Measurements from ENCODE around the gene RGPD6. TPM values are rescaled to one million over a fixed set of nuclear protein-coding genes. Genes with fewer than 3 reads are reported as not detected.
"Not testable (repeated sequence)": the region's sequence is repeated elsewhere in the genome, so short reads cannot be mapped to it uniquely, and the experiment has no call there.

RGPD6 gene
- total RNA-seq, 1 experiment from 2014 or later = 38.4 TPM

DNA sequence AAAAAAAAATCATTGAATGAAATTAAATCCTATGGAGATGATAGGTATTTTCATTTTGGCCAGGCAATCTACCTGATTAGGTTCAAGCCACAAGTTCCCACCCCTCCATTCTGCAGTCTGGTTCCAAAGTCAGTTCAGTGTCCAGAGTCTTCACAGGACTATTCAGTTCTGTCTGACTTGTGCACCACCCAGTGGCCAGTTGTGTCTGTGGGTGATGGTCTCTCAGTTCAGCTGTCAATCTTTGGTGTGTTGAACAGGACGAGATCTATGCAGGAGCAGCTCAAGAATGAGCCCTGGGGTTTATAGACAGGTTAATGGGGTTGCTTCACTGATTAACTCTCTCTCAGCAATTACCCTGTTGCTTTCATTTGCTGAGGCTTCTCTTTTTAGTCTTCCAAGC lies 1.4 kb upstream of the RGPD6 start:
- CTCF ChIA-PET; POLR2A ChIA-PET; H3K9me3 ChIP-seq (ENCODE audit: control insufficient read depth, insufficient read depth, low read depth, low read length); intact Hi-C loops (cut with micrococcal nuclease; ENCODE audit: unreplicated experiment); H3K4me3 ChIP-seq (ENCODE audit: low read depth in 2 of 2, low read length in 2 of 2); BruUV-seq (replicated peaks); H3K27me3 ChIP-seq (ENCODE audit: control insufficient read depth, insufficient read depth, low read length); in situ Hi-C loops (cut with HindIII; ENCODE audit: low pct_unique_long_range_greater_than_20kb, low sequenced_read_pairs); H3K4me1 ChIP-seq (ENCODE audit: control insufficient read depth, insufficient read depth, low read length); DNase-seq (ENCODE audit: low read depth, low spot score); H3K36me3 ChIP-seq (ENCODE audit: control insufficient read depth, insufficient read depth, low read length); H3K27ac ChIP-seq (ENCODE audit: low read length): not testable (repeated sequence)
- ATAC-seq = peak; percentile 68

DNA sequence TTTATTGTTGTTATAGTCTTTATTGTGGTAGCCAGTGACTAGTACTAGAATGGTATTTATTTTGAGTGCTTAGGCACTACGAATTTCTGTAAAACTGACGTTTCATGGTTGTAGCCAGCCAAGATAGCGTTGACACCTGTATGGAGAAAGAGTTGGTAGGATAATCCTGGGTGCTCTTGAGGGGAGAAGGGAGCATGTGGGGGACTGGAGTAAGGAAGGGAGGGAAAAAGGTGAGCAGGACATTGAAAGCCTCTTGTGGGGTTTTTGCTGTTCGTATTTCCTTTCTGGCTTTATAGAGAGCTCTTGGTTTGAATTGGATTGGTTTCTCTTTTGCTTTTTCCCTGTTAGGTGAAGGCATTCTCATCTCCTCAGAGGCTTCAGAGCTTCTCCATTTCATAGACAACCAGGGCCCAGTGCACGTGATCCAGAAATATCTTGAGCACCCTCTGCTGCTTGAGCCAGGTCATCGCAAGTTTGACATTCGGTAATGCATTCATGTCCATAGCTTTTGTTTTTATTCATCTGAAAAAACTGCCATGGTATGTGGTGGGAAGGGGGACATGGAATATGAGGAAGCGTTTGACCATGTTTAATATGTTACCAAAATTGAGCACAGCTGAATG lies 77.2 kb downstream of the RGPD6 start:
- H3K27me3 ChIP-seq (ENCODE audit: control insufficient read depth, insufficient read depth, low read length); H3K4me1 ChIP-seq (ENCODE audit: control insufficient read depth, insufficient read depth, low read length); H3K27ac ChIP-seq (ENCODE audit: low read length); H3K9me3 ChIP-seq (ENCODE audit: control insufficient read depth, insufficient read depth, low read depth, low read length); CTCF ChIA-PET; BruUV-seq (replicated peaks); POLR2A ChIA-PET; in situ Hi-C loops (cut with HindIII; ENCODE audit: low pct_unique_long_range_greater_than_20kb, low sequenced_read_pairs); intact Hi-C loops (cut with micrococcal nuclease; ENCODE audit: unreplicated experiment); DNase-seq (ENCODE audit: low read depth, low spot score); H3K4me3 ChIP-seq (ENCODE audit: low read depth in 2 of 2, low read length in 2 of 2); H3K36me3 ChIP-seq (ENCODE audit: control insufficient read depth, insufficient read depth, low read length): not testable (repeated sequence)
- ATAC-seq = peak; percentile 84

DNA sequence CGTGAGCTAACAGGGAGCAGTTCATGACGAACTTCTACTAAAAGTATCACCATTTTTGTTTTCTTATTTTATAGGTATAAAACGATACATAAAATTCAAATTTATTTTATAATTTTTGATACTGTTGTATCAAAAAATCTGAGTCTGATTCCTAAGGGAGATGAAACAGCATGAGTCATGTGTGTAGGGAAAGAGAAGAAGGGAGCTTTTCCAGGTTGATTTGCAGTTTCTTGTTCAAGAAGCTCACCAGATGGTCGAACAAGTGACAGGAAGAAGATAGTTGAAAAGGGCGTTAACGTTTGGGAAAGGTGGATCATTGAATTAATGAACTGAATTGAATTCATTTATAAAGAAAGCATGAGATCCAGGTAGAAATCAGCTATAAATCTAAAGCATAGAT lies 81.0 kb downstream of the RGPD6 start:
- DNase-seq (ENCODE audit: low read depth, low spot score); in situ Hi-C loops (cut with HindIII; ENCODE audit: low pct_unique_long_range_greater_than_20kb, low sequenced_read_pairs); CTCF ChIA-PET; H3K27ac ChIP-seq (ENCODE audit: low read length); POLR2A ChIA-PET; ATAC-seq; H3K4me3 ChIP-seq (ENCODE audit: low read depth in 2 of 2, low read length in 2 of 2); intact Hi-C loops (cut with micrococcal nuclease; ENCODE audit: unreplicated experiment); BruUV-seq (replicated peaks); H3K4me1 ChIP-seq (ENCODE audit: control insufficient read depth, insufficient read depth, low read length); H3K27me3 ChIP-seq (ENCODE audit: control insufficient read depth, insufficient read depth, low read length); H3K9me3 ChIP-seq (ENCODE audit: control insufficient read depth, insufficient read depth, low read depth, low read length); H3K36me3 ChIP-seq (ENCODE audit: control insufficient read depth, insufficient read depth, low read length): not testable (repeated sequence)

DNA sequence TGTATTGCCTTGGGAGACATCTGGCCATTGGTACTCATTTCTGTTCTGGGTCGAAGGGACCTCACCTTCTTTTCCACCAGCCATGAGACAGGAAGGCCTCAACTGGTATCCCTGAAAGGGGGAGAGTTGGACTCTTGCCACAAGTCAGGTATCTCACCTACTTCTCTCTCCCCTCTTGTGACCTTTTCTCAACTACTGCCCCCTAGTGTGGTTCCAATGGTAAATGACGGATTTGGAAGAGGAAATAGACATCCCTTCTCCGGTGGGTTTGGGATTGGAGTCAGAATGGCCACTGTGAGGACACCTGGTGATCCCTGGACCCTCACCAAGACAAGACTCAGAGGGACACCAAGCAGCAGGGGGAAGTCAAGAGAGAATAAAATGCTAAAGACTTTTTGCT lies 82.5 kb downstream of the RGPD6 start:
- H3K9me3 ChIP-seq (ENCODE audit: control insufficient read depth, insufficient read depth, low read depth, low read length); H3K4me1 ChIP-seq (ENCODE audit: control insufficient read depth, insufficient read depth, low read length); CTCF ChIA-PET; in situ Hi-C loops (cut with HindIII; ENCODE audit: low pct_unique_long_range_greater_than_20kb, low sequenced_read_pairs); H3K27me3 ChIP-seq (ENCODE audit: control insufficient read depth, insufficient read depth, low read length); H3K4me3 ChIP-seq (ENCODE audit: low read depth in 2 of 2, low read length in 2 of 2); H3K27ac ChIP-seq (ENCODE audit: low read length); H3K36me3 ChIP-seq (ENCODE audit: control insufficient read depth, insufficient read depth, low read length); ATAC-seq; DNase-seq (ENCODE audit: low read depth, low spot score); POLR2A ChIA-PET; intact Hi-C loops (cut with micrococcal nuclease; ENCODE audit: unreplicated experiment); BruUV-seq (replicated peaks): not testable (repeated sequence)

DNA sequence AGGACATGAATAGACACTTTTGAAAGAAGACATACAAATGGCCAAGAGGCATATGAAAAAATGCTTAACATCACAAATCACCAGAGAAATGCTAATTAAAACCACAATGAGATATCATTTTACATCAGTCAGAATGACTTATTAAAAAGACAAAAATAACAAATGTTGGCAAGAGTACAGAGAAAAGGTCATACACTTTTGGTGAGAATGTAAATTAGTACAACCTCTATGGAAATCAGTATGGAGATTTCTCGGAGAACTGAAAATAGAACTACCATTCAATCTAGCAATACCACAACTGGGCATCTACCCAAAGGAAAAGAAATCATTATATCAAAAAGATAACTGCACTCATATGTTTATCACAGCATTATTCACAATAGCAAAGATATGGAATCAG lies 88.0 kb downstream of the RGPD6 start:
- H3K27ac ChIP-seq (ENCODE audit: low read length); H3K4me3 ChIP-seq (ENCODE audit: low read depth in 2 of 2, low read length in 2 of 2); intact Hi-C loops (cut with micrococcal nuclease; ENCODE audit: unreplicated experiment); CTCF ChIA-PET; DNase-seq (ENCODE audit: low read depth, low spot score); BruUV-seq (replicated peaks); H3K36me3 ChIP-seq (ENCODE audit: control insufficient read depth, insufficient read depth, low read length); in situ Hi-C loops (cut with HindIII; ENCODE audit: low pct_unique_long_range_greater_than_20kb, low sequenced_read_pairs); H3K9me3 ChIP-seq (ENCODE audit: control insufficient read depth, insufficient read depth, low read depth, low read length); POLR2A ChIA-PET; H3K4me1 ChIP-seq (ENCODE audit: control insufficient read depth, insufficient read depth, low read length); H3K27me3 ChIP-seq (ENCODE audit: control insufficient read depth, insufficient read depth, low read length); ATAC-seq: not testable (repeated sequence)

DNA sequence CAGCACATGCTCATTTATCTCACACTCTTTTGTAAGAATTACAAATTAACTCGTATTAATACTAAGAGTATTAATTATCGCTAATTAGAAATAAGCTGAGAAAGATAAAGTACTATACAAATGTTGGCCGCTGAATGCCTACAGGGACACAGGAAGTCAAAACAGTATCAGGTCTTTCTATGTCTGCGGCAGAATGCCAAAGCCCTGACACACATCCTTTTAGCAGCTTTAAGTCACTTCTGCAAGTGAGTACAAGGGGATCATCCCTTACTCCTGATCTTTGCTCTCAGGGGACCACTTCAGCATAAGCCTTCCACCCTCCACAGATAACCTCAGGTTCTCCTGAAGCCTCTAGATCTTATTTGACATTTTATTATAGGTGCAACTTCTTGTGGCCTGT lies 94.3 kb downstream of the RGPD6 start:
- DNase-seq (ENCODE audit: low read depth, low spot score); H3K36me3 ChIP-seq (ENCODE audit: control insufficient read depth, insufficient read depth, low read length); H3K9me3 ChIP-seq (ENCODE audit: control insufficient read depth, insufficient read depth, low read depth, low read length); POLR2A ChIA-PET; H3K4me3 ChIP-seq (ENCODE audit: low read depth in 2 of 2, low read length in 2 of 2); H3K4me1 ChIP-seq (ENCODE audit: control insufficient read depth, insufficient read depth, low read length); intact Hi-C loops (cut with micrococcal nuclease; ENCODE audit: unreplicated experiment); BruUV-seq (replicated peaks); H3K27ac ChIP-seq (ENCODE audit: low read length); in situ Hi-C loops (cut with HindIII; ENCODE audit: low pct_unique_long_range_greater_than_20kb, low sequenced_read_pairs); CTCF ChIA-PET; H3K27me3 ChIP-seq (ENCODE audit: control insufficient read depth, insufficient read depth, low read length): not testable (repeated sequence)
- peak; percentile 63 for ATAC-seq

DNA sequence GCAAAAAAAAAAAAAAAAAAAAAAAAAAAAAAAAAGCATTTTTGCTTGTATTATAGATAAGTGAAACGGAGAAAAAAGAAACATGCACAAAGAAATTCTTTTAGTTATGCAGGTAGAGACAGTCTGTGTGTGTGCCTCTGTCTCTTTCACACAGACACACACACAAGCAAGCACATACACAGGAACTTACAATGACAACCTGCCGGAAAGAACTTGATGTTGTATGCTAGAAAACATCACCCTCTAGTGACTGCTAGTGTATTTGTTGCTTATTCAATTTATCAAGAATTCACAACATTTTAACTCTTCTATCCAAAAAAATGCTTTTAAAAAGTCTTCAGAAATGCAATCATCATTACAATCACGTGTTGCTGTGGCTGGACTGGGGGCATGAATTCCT lies 95.8 kb downstream of the RGPD6 start:
- H3K4me3 ChIP-seq (ENCODE audit: low read depth in 2 of 2, low read length in 2 of 2); H3K27me3 ChIP-seq (ENCODE audit: control insufficient read depth, insufficient read depth, low read length); POLR2A ChIA-PET; BruUV-seq (replicated peaks); intact Hi-C loops (cut with micrococcal nuclease; ENCODE audit: unreplicated experiment); DNase-seq (ENCODE audit: low read depth, low spot score); H3K4me1 ChIP-seq (ENCODE audit: control insufficient read depth, insufficient read depth, low read length); H3K36me3 ChIP-seq (ENCODE audit: control insufficient read depth, insufficient read depth, low read length); H3K27ac ChIP-seq (ENCODE audit: low read length); H3K9me3 ChIP-seq (ENCODE audit: control insufficient read depth, insufficient read depth, low read depth, low read length); CTCF ChIA-PET; in situ Hi-C loops (cut with HindIII; ENCODE audit: low pct_unique_long_range_greater_than_20kb, low sequenced_read_pairs): not testable (repeated sequence)
- ATAC-seq = peak; percentile 80

DNA sequence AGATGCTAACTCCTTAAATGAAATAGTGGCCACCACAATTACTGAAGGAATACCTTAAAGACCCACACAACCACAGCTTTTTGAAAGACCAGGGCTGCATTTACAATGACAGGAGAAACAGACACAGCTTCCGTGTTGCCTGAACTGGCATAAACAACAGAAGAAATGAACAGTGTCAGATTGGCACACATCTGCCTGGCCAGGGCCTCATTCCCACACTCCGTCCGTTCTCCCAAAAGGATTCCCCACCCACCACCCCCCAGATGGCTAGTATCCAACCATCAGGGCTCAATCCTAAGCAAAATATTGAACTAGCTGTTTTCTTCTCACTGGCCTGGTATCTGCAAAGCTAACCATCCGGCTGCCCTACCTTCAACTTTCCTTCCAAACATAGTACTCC lies 96.9 kb downstream of the RGPD6 start:
- BruUV-seq (replicated peaks); H3K4me1 ChIP-seq (ENCODE audit: control insufficient read depth, insufficient read depth, low read length); ATAC-seq; intact Hi-C loops (cut with micrococcal nuclease; ENCODE audit: unreplicated experiment); H3K36me3 ChIP-seq (ENCODE audit: control insufficient read depth, insufficient read depth, low read length); POLR2A ChIA-PET; DNase-seq (ENCODE audit: low read depth, low spot score); H3K4me3 ChIP-seq (ENCODE audit: low read depth in 2 of 2, low read length in 2 of 2); H3K9me3 ChIP-seq (ENCODE audit: control insufficient read depth, insufficient read depth, low read depth, low read length); H3K27me3 ChIP-seq (ENCODE audit: control insufficient read depth, insufficient read depth, low read length); CTCF ChIA-PET; H3K27ac ChIP-seq (ENCODE audit: low read length); in situ Hi-C loops (cut with HindIII; ENCODE audit: low pct_unique_long_range_greater_than_20kb, low sequenced_read_pairs): not testable (repeated sequence)

Measured in Panc1 (cell line).